ENCODE data around the gene HSPG2. TPM values are rescaled to one million over a fixed set of nuclear protein-coding genes. Genes with fewer than 3 reads are reported as not detected.

The HSPG2 gene
- total and polyA plus RNA-seq, 9 of the 15 experiments (the other 6 are each of a cell fraction or from before 2014, with no cell fraction given), result 0.14 to 160 (median 15.7) TPM

DNA sequence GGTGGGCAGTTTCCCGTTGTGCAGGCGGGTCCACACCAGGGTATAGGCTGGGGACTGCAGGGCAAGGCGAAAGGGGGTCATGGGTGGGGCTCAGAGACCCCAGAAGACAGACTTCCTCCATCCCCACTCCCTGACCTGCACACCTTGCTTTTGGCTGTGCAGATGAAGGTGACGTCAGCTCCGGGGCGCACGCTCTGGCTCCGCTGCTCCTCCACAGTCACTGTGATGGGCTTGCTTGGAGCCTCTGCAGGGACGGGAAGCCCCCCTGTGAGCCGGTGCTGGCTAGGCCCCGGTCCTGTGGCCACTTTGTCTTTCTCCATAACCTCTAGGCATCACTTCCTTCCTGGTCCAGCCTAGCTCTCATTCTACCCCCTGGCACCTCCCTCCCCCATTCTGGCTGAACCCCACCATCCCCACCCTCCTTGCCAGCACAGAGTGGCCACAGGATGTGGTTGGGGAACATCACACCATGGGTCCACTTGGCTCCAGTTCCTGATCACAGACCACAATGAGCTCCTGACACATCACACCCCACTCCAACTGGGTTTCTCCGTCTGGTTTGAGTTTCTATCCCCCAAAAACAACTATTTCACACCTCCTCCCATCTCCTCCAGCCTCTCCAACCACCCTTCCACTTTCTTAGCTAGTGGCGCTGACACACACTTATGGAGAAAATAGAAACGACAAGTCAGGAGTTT, 79.8 kb downstream of the HSPG2 start:
- H3K9me1 ChIP-seq (ENCODE audit: control insufficient read depth, insufficient read depth, low read length), result peaks cover 4% of the 10 kb centered on the region
- H2AFZ ChIP-seq (ENCODE audit: low read depth, low read length), result no peak overlapping the region
- H3K4me2 ChIP-seq (ENCODE audit: insufficient read depth, low read length), result no peak overlapping the region
- ChIA-PET CTCF (ENCODE audit: low intra/inter-chr PET ratio) (interaction anchor here (0.6 kb wide), 1 partner anchor 254 kb away, joined by 3 read pairs; no protein-coding TSS in a partner anchor), POLR2A (interaction anchor here (0.5 kb wide), 1 partner anchor 45 kb away, joined by 3 read pairs; no protein-coding TSS in a partner anchor)
- no TSS peak for BruUV-seq (replicated peaks)
- DNase-seq (ENCODE audit: extremely low read depth in 1 of 4, low spot score in 3 of 4), result no peak
- H3K27me3 ChIP-seq (ENCODE audit: control insufficient read depth in 2 of 2, insufficient read depth in 2 of 2, low read length in 2 of 2), result no peaks in the 10 kb centered on the region
- peak overlapping the region in 1 of 2 experiments; percentile 53; a peak in 2 of 4 replicates for H3K9ac ChIP-seq (ENCODE audit: insufficient read depth in 1 of 2, low read depth in 2 of 2, low read length in 2 of 2)
- FAIRE-seq, result no peak
- 93% methylated on average over 14 of the region's 14 CpGs for WGBS (ENCODE audit: insufficient coverage, low coverage, missing lambda C conversion rate)
- no peak overlapping the region for H3K4me3 ChIP-seq
- in situ Hi-C loops (cut with MboI), result no loop called here
- H3K36me3 ChIP-seq (ENCODE audit: control insufficient read depth, insufficient read depth, low read length), result peaks cover 91% of the 10 kb centered on the region
- no peaks in the 10 kb centered on the region for H4K20me1 ChIP-seq (replicated peaks; ENCODE audit: control insufficient read depth, insufficient read depth, low read length)
- no peak overlapping the region for H3K27ac ChIP-seq (ENCODE audit: extremely low read depth, low read depth, low read length)
- intact Hi-C loops (cut with micrococcal nuclease), result no loop called here
- 0 out of 2 replicates have a peak, but pooled peaks have one; percentile 23 for TF ChIP-seq POLR2G (IDR thresholded peaks at IDR 0.05; ENCODE audit: low read depth, low read length)
- TF ChIP-seq PCBP1 (IDR thresholded peaks at IDR 0.05; ENCODE audit: low read depth, low read length, poor library complexity, severe bottlenecking), result no peak
- H3K9me3 ChIP-seq (replicated peaks; ENCODE audit: control insufficient read depth, insufficient read depth, low read depth, low read length), result peaks cover 8% of the 10 kb centered on the region; the same call in 1 of the 2 replicates
- H3K4me1 ChIP-seq (replicated peaks in 1 of 2; ENCODE audit: control insufficient read depth in 2 of 2, insufficient read depth in 2 of 2, low read length in 2 of 2), result peaks cover 3 to 30% of the 10 kb centered on the region in 2 experiments; a peak in 3 of 5 replicates
- no peaks in the 10 kb centered on the region for H3K79me2 ChIP-seq (ENCODE audit: control insufficient read depth, insufficient read depth, low read length)
- no peak for ATAC-seq
